ENCODE measurements around the gene AHNAK2.
A peak's percentile ranks its signal among the peaks of the same experiment; 100 is the strongest.
"Not testable (repeated sequence)": the region's sequence is repeated elsewhere in the genome, so short reads cannot be mapped to it uniquely, and the experiment has no call there.

AHNAK2 gene

DNA sequence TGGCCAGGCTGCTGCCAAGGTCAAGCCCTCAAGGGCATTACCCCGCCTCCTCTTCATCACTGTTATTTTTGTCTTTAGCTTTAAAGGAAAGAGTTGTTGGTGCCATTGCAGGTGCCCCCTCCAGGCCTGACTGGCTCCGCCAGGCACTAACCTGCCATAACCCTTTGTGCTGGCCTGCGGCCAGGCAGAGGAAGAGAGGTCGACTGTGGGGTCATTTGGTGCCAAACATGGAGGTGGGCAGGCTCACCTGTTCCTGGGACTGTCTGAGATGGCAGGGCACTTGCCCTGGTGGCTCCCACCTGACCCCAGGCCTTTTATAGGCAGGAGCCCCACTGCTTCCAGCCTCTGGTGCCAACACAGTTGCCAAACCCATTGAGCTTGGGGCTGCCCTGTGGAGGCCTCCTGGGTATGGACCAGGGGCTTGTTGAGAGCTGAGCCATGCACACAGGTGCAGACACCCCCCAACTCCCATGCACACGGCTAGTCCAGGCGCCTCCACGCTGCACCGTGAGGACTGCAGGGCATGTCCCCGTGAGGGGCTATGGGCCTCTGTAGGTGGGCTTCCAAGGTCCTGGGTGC lies 82.9 kb downstream of the AHNAK2 start:
- peak; percentile 84 for DNase-seq

DNA sequence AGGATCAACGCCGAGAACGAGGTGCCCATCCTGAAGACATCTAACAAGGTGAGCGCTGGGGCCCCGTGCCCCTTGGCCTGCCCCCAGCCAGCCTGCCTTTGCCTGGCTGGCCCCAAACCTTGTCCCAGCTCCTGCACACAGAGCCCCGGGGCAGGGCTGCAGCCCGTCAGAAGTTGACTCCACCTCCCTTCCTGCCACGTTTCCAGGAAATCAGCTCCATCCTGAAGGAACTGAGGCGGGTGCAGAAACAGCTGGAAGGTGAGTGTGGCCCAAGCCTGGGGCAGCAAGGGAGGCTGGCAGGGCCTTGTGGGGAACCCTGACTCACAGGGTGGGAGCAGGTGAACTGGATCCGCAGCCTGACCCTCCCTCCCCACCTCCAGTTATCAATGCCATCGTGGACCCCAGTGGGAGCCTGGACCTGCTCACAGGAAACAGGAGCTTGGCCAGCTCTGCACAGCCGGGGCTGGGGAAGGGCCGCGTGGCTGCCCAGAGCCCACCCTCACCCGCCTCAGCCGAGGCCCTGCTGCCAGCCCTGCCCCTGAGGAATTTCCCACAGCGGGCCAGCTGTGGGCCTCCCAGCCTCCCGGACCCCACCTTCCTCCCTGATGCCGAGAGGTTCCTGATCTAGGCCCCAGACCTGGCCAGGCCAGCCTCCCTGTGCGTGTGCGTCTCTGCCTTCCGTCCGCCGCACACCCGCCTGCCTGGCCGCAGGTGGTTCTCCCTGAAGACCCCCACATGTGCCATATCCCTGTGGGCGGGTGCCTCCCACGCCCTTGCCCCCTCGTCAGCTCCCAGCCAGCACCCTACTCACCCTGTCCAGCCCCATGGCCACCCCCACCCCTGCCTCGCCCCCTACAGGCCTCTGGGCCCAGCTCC lies 83.6 kb downstream of the AHNAK2 start:
- DNase-seq, result no peak

DNA sequence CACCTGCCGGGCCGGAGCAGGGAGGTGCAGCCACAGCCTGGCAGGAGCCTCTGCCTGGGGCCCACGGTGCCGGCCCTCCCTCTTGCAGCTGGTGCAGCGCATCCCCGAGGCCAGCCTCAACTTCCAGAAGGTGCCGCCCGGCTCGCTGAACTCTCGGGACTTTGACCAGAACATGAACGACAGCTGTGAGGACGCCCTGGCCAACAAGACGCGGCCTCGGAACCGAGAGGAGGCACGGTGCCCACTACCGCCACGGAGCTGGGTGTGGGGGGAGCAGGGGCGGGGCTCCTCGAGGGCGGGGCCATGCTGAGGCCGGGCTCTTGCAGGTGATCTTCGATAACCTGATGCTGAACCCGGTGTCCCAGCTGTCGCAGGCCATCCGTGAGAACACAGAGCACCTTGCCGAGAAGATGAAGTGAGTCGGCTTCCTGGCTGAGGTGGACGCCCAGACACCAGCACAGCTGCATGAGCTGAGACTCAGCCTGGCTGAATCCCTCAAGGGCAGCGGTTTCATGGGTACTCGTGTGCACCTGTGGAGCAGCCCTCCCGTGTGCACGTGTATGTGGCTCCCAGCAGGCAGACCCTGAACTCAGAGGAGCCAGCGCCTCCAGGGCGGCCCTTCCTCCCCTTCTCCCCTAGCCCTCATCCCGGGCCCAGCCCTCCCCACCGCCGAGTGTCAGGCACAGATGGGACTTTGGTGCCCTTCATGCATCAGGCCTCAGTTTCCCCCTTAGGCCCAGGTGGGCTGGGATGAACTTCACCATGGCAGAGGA lies 84.6 kb downstream of the AHNAK2 start:
- peak; percentile 94 for DNase-seq

DNA sequence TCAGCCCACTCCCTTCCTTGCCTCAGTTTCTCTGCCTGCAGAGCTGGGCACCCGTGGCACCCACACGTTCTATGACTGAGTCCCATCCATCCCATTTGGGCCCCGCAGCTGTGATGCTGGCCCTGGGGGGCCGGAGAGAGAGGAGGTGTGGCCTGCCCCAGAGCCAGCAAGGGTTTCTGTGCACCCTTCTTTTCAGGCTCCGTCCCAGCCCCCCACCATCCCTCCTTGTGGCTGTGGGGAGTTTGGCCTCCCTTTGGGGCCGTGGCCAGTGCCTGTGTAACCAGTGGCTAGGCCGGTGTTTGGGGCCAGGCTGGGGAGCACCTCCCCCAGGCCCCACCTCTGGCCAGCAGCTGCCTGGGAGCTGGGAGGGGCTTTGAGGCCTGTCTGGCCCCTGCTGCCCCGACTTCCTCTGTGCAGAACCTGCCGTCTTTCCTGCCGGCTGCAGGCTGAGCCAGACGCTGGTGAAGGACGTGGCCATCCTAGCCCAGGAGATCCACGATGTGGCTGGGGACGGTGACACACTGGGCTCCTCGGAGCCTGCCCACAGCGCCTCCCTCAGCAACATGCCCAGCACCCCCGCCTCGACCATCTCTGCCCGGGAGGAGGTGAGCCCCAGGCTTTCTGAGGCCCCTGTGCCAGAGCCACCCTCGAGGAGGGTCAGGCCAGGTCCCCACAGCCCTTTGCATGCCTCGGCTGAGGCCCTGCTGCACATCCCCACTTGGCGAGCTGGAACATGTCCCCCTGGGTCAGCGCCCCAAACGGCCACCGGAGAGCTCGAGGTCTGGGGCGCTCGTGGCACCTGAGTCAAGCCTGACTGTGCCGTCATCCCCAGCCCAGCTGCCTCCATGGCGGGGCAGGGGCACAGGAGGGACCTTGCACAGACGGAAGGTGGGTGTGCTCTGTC lies 85.4 kb downstream of the AHNAK2 start:
- no peak for DNase-seq

DNA sequence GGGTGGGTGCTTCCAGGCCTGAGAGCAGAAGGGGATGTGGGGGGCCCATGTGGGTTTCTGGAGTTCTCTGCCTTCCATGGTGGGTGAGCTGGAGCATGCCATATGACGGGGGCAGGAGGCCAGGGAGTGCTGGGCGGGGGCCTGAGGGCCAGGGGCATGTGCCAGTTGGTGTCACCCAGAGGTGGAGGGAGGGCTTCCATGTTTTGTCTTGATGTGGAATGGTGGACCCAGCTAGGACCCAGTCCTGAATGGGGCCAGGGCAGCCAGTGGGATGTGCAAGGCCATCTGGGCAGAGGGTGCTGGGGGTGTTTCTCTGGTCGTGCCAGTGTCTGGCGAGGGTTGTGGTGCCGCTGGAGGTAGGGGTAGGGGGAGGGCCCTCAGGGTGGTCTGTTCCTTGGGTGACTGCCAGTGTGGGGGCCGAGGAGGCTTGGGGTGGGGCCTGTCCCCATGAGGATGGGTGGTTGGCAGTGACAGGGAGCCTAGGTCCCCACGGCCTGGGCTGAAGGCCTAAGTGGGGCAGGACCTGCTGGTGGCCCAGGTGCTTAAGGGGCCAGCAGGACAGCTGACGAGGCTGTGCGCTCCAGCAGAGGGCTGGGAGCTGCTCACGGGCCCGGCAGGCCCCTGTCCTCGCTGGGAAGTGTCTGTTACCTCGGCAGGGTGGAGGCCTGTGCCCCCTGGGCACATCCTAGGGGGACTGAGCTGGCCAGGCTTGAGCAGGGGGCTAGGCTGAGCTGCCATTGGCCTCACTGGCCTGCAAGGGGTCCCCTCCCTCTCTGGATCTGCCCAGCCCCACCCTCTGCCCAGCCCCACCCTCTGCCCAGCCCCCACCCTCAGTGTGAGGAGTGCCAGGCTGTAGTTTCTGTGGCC lies 86.3 kb downstream of the AHNAK2 start:
- DNase-seq, result no peak

DNA sequence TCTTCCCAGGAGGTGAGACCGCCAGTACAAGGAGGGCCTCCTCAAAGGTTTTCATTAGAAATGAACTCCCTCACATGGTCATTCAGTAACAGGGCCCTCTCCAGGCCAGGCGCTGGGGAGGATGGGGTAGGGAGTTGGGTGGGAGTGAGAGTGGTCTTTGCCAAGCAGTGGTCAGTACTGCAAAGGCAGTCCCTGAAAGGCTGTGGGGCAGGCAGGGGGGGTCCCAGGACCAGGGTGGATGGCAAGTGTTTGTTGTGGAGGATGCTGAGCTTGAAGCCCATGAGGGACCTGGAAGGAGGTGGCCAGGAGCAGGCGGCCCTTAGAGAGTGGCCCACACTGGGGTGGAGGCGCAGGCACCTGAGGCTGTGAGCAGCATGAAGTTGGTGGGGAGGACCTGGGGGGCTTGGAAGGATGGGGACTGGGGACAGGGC lies 87.0 kb downstream of the AHNAK2 start:
- no peak for DNase-seq

DNA sequence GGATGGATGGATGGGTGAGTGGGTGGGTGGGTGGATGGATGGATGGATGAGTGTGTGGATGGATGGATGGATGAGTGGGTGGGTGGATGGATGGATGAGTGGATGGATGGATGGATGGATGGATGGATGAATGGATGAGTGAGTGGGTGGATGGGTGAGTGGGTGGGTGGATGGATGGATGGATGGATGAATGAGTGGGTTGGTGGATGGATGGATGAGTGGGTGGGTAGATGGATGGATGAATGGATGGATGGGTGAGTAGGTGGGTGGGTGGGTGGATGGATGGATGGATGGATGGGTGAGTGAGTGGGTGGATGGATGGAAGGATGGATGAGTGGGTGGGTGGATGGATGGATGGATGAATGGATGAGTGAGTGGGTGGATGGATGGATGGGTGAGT lies 87.9 kb downstream of the AHNAK2 start:
- DNase-seq, result not testable (repeated sequence)

DNA sequence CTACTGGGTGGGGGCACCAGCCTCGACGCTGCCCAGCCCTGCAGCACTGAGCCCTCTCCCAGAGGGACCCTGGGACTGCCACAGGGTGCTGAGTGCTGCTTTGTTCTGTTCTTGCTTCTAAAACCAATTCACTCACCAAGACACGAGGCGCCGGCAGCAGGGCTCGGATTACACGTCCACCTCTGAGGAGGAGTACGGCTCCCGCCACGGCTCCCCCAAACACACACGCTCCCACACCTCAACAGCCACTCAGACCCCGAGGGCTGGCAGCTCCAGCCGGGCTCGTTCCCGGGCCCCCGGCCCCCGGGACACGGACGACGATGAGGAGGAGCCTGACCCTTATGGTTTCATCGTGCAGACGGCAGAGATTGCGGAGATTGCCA lies 88.8 kb downstream of the AHNAK2 start:
- DNase-seq, result no peak

DNA sequence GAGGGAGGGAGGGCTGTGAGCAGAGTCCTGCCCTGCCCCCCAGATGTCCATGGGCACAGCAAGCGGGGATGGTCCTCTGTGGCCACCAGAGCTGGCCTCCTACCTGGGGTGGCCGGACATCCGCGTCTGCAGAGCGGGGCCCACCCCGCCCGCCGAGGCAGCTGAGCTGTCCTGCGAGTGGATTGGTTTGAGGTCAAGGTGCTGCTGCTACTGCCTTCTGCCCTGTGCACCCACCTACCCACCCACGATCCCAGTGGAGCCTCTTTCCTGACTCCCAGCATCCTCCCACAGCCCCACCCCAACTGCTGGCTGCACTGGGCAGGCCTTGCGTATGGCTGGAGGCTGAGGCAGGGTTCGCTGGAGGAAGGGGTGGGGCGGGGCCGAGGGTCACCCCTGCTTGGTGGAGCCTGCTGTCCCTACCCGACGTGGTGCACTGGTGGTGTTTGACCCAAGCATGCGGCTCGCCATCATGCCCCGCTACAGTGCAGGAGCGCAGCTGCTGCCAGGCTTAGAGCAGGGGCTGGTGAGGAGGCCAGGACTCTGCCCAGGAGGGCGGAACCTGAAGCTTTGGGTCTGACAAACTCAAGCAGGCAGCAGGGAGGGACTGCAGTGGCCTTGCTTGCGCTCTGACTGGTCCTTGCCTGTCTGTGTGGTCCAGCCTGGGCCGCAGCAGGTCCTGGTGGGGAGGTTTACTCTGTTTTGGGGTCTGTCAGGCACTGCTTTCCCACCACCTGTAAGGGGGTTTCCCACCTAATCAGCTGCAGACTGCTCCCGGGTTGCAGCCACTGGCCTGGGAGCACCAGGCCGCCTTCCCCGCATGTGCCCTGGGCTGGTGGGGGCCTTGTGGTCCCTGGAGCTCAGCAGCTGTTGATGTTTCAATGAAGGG lies 89.4 kb downstream of the AHNAK2 start:
- DNase-seq, result no peak

DNA sequence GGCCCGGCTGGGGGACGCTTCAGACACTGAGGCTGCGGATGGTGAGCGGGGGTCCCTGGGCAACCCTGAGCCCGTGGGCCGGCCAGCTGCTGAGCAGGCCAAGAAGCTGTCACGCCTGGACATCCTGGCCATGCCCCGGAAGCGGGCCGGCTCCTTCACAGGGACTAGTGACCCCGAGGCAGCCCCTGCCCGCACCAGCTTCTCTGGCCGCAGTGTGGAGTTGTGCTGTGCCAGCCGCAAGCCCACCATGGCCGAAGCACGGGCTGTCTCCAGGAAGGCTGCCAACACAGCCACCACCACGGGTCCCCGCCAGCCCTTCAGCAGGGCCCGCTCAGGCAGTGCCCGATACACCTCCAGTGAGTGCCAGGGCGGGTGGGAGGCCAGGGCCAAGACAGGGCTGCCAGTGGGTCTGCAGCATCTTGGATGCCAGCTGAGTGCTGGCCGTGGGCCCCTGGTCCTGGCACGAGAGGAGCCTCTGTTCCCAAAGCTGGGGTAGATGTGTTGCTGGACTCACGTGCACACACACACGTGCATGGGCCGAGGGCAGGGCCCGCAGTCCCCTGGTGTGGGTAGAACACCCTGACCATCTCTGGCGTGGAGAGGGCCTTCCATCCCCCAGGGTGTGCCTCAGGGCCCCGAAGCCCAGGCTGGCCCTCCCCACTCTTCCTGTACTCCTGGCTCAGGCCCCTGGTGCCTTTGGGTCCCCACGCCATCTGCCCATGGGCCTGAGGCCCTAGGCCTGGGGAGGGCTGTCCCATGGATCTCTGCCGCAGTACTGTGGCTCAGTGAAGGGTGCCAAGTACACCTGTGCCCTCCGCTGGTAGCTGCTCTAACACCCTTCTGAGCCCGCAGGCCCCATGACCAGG lies 90.3 kb downstream of the AHNAK2 start:
- DNase-seq, result no peak
